ENCODE measurements around the gene WNT9B. TPM values are rescaled to one million over a fixed set of nuclear protein-coding genes. Genes with fewer than 3 reads are reported as not detected.

Gene WNT9B
- total and polyA plus RNA-seq, 2 experiments from 2014 or later = 2.4 to 2.6 TPM

DNA sequence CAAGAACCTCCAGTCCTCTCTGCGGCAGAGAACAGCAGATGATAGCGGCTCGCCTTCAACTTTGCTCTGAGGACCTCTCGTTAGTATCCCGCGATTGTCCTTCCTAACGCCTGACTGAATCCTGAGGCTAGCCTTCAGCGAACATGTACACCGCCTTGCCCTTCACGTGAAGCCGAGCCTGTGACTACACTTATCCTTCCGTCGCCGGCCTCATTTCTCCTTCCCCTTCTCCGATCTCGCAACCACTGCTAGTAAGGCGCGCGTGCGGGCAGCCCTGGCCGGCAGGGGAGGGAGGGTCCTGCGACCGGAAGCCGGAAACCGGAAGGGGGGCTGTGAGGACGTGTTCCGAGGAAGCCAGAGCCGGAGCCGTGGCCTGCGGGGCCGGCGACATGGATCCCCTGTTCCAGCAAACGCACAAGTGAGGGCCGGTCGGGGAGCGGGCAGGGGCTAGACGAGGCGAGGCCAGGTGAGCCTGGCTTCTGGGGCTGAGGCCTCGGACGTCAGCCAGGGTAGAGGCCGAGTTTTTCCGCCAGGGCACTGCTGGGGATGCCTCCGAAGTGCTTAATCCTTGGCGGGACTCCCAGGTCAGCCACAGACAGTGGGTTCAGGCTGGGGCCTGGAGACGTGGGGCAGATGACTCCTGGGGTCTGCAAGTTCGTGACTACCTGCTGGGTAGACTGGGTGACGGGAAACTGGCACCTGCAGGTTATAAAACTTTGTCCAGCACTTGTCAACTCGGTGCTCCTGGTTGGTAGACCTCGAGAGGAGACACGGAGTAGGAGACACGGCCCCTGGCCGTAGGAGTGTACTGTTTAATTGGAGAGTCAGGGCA lies 71.6 kb downstream of the WNT9B start, which contains the start of gene GOSR2:
GOSR2 (plus strand) TSS at position 357 of the 832 bp plus-strand sequence; CDS start at position 390, 33 bp downstream.
- no peak for TF ChIP-seq EZH2 (IDR thresholded peaks at IDR 0.05; ENCODE audit: borderline replicate concordance)
- TF ChIP-seq, protein P1, sequence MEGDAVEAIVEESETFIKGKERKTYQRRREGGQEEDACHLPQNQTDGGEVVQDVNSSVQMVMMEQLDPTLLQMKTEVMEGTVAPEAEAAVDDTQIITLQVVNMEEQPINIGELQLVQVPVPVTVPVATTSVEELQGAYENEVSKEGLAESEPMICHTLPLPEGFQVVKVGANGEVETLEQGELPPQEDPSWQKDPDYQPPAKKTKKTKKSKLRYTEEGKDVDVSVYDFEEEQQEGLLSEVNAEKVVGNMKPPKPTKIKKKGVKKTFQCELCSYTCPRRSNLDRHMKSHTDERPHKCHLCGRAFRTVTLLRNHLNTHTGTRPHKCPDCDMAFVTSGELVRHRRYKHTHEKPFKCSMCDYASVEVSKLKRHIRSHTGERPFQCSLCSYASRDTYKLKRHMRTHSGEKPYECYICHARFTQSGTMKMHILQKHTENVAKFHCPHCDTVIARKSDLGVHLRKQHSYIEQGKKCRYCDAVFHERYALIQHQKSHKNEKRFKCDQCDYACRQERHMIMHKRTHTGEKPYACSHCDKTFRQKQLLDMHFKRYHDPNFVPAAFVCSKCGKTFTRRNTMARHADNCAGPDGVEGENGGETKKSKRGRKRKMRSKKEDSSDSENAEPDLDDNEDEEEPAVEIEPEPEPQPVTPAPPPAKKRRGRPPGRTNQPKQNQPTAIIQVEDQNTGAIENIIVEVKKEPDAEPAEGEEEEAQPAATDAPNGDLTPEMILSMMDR (IDR thresholded peaks at IDR 0.05; ENCODE audit: poor library complexity) = no peak
- TF ChIP-seq EZH2phosphoT487 (IDR thresholded peaks at IDR 0.05; ENCODE audit: low read depth, severe bottlenecking, unreplicated experiment) = no peak
- DNase-seq (ENCODE audit: low spot score) = peak; percentile 92
- Histone ChIP-seq H3K27me3 (no peaks in the 10 kb centered on the region), H3K4me1 (ENCODE audit: insufficient read depth) (peaks cover 9% of the 10 kb centered on the region), H3K27ac (peak within 1 kb of the TSS; percentile 98), H4K20me1 (ENCODE audit: insufficient read depth, poor library complexity, severe bottlenecking) (peaks cover 26% of the 10 kb centered on the region), H3K4me3 (peak within 1 kb of the TSS; percentile 82), H3K36me3 (replicated peaks; ENCODE audit: insufficient read depth, low read depth) (no peaks in the 10 kb centered on the region), H3K9me3 (ENCODE audit: low read depth) (no peaks in the 10 kb centered on the region), H2AFZ (peak within 1 kb of the TSS; percentile 84), H3K79me2 (peaks cover 50% of the 10 kb centered on the region), H3K9me2 (replicated peaks; ENCODE audit: insufficient read depth) (no peaks in the 10 kb centered on the region), H3K4me2 (peak within 1 kb of the TSS; percentile 72)
- 2% methylated on average over 48 of the region's 52 CpGs for WGBS (ENCODE audit: low lambda C conversion rate, missing lambda C conversion rate)

GRCh38 chr17:46925185-46925868 lies 73.9 kb downstream of the WNT9B start:
- Histone ChIP-seq H3K79me2 (peaks cover 72% of the 10 kb centered on the region), H3K4me1 (ENCODE audit: insufficient read depth) (peaks cover 21% of the 10 kb centered on the region)
- no peak for DNase-seq (ENCODE audit: low spot score)

GRCh38 chr17:46928467-46929261 lies 77.3 kb downstream of the WNT9B start:
- Histone ChIP-seq H3K79me2 (peaks cover 75% of the 10 kb centered on the region), H3K36me3 (replicated peaks; ENCODE audit: insufficient read depth, low read depth) (no peaks in the 10 kb centered on the region), H3K4me1 (ENCODE audit: insufficient read depth) (peaks cover 21% of the 10 kb centered on the region), H4K20me1 (ENCODE audit: insufficient read depth, poor library complexity, severe bottlenecking) (peaks cover 45% of the 10 kb centered on the region), H3K27ac (peak overlapping the region; percentile 82), H3K4me2 (peak overlapping the region; percentile 49), H3K27me3 (no peaks in the 10 kb centered on the region), H3K4me3 (no peak overlapping the region), H2AFZ (no peak overlapping the region), H3K9me3 (ENCODE audit: low read depth) (no peaks in the 10 kb centered on the region), H3K9me2 (replicated peaks; ENCODE audit: insufficient read depth) (no peaks in the 10 kb centered on the region)
- DNase-seq (ENCODE audit: low spot score) = no peak
- TF ChIP-seq EZH2 (IDR thresholded peaks at IDR 0.05; ENCODE audit: borderline replicate concordance) (no peak), EZH2phosphoT487 (IDR thresholded peaks at IDR 0.05; ENCODE audit: low read depth, severe bottlenecking, unreplicated experiment) (no peak)
- TF ChIP-seq, protein P1 (IDR thresholded peaks at IDR 0.05; ENCODE audit: poor library complexity) = no peak
- 74% methylated on average over 10 of the region's 10 CpGs for WGBS (ENCODE audit: low lambda C conversion rate, missing lambda C conversion rate)

More at GRCh38 chr17:46925185-46925868, 73.9 kb downstream of the WNT9B start:
- H3K4me2 ChIP-seq = peak overlapping the region; percentile 72
- H3K27ac ChIP-seq = peak overlapping the region; percentile 32
- no peaks in the 10 kb centered on the region for H3K27me3 ChIP-seq
- TF ChIP-seq EZH2 (IDR thresholded peaks at IDR 0.05; ENCODE audit: borderline replicate concordance) (no peak), EZH2phosphoT487 (IDR thresholded peaks at IDR 0.05; ENCODE audit: low read depth, severe bottlenecking, unreplicated experiment) (no peak)
- TF ChIP-seq, protein P1 (IDR thresholded peaks at IDR 0.05; ENCODE audit: poor library complexity) = no peak
- 77% methylated on average over 5 of the region's 5 CpGs for WGBS (ENCODE audit: low lambda C conversion rate, missing lambda C conversion rate)
- no peak overlapping the region for H2AFZ ChIP-seq
- H3K4me3 ChIP-seq = no peak overlapping the region
- H4K20me1 ChIP-seq (ENCODE audit: insufficient read depth, poor library complexity, severe bottlenecking) = peaks cover 45% of the 10 kb centered on the region
- no peaks in the 10 kb centered on the region for H3K9me2 ChIP-seq (replicated peaks; ENCODE audit: insufficient read depth)
- H3K36me3 ChIP-seq (replicated peaks; ENCODE audit: insufficient read depth, low read depth) = no peaks in the 10 kb centered on the region
- no peaks in the 10 kb centered on the region for H3K9me3 ChIP-seq (ENCODE audit: low read depth)

Data from hepatocyte (in vitro differentiated cells).